SK-N-MC (cell line): ENCODE results near the gene CIAO2A.

Experiments
- EZH2 ChIP-seq: fragments of 200-600 bp; sonication (generic); IDR thresholded peaks from one replicate; pipeline ENCODE4 v1.6.1; 2017; ENCODE audit warnings: antibody characterized with exemption
- POLR2AphosphoS5 ChIP-seq: IDR thresholded peaks from 2 replicates; pipeline ENCODE4 v1.6.1; 2012; ENCODE audit warnings: mild to moderate bottlenecking, low read depth, low read length, borderline replicate concordance

- TF ChIP-seq EZH2 (no peak), POLR2AphosphoS5 (no peak)
Measured at GRCh38 chr15:64071931-64072765, 21.5 kb downstream of the CIAO2A start.
